ENCODE data around the gene CEP192.
"Not testable (repeated sequence)": the region's sequence is repeated elsewhere in the genome, so short reads cannot be mapped to it uniquely, and the experiment has no call there.

The CEP192 gene

GRCh38 chr18:12993439-12993838, 2.3 kb downstream of the CEP192 start:
- no peak for DNase-seq

- no peak for DNase-seq
Observed at GRCh38 chr18:12995424-12995823, 4.3 kb downstream of the CEP192 start.

- DNase-seq, result no peak
Observed at GRCh38 chr18:12995952-12996477, 4.9 kb downstream of the CEP192 start.

DNA sequence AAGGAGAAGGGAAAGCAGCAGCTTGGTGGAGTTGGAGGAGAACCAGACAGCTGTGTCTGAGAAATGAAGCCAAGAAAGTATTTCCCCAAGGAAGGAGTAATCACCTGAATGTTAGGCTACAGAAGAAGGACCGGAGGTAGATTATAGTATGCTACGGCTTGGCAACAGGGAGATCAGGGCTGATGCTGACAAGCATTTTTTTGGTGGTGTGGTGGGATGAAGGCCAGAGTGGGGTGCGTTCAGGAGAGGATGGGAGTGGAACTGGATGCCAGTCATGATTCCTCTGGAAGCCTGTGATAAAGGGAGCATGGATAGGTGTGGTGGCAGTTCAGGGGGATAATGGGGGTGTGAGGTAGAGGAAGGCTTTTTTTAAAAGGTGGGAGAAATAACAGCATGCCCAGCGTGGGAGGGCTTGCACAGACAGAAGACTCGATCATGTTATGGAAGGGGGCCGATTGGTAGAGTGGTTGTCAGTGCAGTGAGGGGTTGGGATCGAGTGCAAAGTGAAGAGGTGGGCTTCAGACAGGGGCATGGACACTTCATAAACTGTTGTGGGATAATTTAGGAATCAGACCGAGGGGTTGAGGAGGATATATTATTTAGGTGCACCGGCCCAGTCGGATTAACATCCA, 5.6 kb downstream of the CEP192 start:
- no peak for DNase-seq

GRCh38 chr18:12997330-12997729, 6.2 kb downstream of the CEP192 start:
- DNase-seq, result not testable (repeated sequence)

GRCh38 chr18:12998332-12999060, 7.3 kb downstream of the CEP192 start:
- DNase-seq, result no peak

GRCh38 chr18:13003466-13003896, 12.3 kb downstream of the CEP192 start:
- DNase-seq, result peak in 1 of 56 donors; percentile 8

- DNase-seq, result no peak
Observed at GRCh38 chr18:13004396-13004795, 13.2 kb downstream of the CEP192 start.

GRCh38 chr18:13005289-13005688, 14.1 kb downstream of the CEP192 start:
- DNase-seq, result no peak

DNA sequence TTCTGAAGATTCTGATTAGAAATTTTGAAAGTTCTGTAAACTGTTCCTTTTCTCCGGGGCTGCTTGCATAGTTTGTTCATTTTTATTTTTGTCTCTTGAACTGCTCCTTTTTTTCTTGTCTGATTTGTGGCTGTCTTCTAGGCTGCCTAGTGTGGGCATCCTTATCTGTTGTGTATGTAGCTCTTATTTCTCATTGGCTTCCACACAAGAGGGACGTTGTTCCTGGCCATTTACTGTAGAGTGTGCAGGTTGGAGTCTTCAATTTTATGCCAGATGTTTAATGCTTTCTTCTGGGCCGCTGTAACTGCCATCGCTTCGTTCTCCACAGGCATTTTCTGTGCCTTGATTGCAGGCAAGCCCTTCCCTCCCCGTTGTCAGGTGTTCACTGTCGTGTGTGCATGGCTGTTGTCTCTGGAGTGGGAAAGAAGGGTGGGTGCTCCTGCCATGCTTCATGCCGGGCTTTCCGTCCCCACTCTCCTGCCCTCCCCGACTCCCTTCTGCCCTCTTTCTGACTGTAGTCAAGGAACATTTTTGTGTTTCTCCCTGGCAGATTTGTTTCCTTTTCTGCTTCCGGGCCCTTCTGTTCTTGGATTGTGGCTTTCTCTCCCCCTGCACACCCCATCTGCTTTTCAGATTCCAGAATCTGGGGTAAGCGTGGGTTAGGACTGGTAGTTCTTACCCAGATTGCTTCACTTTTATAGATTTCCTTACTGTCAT, 15.5 kb downstream of the CEP192 start:
- DNase-seq, result no peak

- DNase-seq, result no peak
Observed at GRCh38 chr18:13007248-13007560, 16.0 kb downstream of the CEP192 start.

- DNase-seq, result no peak
Observed at GRCh38 chr18:13011719-13012118, 20.6 kb downstream of the CEP192 start.

DNA sequence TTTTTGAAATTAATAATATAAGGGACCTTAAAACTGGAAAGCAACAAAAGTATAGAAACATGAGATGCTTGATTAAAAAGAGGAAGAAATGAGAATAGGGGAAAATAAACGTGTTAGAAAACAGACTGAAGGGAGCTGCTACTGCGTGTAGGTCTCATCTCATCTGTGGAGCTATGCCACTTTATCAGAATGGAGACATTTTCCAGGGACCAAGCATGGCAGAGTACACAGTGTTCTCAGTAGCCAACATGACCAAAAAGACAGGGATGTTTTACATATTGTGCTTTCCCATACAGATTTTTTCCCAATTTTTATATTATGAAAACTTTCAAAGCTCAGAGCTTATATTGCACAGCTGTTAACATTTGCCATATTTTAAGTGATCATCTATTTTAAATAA, 23.1 kb downstream of the CEP192 start:
- DNase-seq, result no peak

DNA sequence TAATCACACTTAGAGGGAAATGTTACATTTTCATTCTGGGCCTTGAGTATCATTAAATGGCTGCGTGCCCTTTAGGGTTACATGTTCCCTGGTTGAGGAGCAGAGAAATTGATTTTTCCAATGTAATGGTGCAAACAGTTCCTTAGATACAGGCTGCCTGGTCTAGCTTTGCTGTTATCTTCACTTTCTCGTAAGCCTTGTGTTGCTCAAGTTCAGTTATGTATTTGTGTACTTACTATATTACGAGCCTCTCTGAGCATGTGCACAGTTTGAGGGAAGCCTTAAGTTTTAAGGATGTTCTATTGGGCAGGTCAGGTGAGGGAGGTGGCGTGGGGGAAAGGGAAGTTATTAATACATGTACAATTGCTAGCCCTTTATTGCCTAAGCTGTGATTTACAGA, 23.7 kb downstream of the CEP192 start:
- no peak for DNase-seq

DNA sequence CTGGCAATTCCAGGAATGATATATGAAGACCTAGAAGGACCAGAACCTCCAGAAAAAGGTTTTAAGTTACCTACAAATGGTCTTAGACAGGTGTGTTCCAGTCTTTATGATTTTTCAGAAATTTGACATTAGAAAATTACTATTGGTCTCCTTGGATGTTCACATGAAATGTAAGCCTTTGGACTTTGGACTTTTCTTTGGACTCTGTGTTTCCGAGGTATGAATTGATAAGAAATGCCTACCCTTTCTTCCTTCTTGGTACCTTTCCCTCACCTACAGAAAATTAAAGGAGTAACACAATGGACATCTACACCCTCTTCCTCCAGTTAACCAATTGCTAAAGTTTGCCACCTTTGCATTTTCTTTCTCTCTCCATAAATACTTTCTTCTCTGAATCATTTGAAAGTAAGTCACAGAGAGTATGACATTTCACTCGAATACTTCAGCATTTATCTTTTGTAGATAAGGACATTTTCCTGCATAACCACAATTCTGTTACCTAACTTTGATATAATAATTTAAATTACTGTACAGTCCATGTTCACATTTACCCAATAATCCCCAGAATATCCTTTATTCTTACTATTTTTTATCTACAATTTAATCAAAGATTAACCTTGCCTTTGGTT, 26.2 kb downstream of the CEP192 start:
- no peak for DNase-seq

DNA sequence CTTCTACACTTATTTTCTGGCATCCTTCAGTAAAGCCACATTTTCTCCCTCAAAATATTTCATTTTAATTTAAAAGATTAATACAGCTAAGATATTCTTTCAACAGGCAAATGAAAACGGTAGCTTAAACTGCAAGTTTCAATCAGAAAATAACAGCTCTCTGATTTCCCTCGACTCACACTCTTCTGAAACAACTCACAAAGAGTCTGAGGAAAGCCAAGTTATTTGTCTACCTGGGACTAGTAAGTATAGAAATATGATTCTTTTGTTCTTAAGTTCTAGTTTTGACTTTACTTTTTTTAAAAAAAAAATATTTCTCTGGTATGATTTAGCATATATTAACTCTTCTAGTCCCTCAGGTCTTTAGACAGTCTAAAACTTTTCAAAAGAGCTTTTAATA, 27.2 kb downstream of the CEP192 start:
- no peak for DNase-seq

- DNase-seq, result no peak
Observed at GRCh38 chr18:13019301-13019700, 28.1 kb downstream of the CEP192 start.

GRCh38 chr18:13022644-13023043, 31.5 kb downstream of the CEP192 start:
- no peak for DNase-seq

DNA sequence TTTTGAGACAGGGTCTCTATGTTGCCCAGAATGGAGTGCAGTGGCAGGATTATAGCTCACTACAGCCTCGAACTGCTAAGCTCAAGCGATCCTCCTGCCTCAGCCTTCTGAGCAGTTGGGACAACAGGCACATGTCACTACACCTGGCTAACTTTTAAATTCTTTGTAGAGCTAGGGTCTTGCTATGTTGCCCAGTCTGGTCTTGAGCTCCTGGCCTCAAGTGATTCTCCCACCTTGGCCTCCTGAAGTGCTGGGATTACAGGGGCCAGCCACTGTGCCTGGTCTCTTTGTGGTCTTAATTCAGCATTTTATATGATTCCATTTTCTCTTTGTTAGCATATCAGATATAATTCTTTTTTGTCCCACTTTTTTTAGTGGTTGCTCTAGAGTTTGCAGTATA, 34.1 kb downstream of the CEP192 start:
- no peak for DNase-seq

DNA sequence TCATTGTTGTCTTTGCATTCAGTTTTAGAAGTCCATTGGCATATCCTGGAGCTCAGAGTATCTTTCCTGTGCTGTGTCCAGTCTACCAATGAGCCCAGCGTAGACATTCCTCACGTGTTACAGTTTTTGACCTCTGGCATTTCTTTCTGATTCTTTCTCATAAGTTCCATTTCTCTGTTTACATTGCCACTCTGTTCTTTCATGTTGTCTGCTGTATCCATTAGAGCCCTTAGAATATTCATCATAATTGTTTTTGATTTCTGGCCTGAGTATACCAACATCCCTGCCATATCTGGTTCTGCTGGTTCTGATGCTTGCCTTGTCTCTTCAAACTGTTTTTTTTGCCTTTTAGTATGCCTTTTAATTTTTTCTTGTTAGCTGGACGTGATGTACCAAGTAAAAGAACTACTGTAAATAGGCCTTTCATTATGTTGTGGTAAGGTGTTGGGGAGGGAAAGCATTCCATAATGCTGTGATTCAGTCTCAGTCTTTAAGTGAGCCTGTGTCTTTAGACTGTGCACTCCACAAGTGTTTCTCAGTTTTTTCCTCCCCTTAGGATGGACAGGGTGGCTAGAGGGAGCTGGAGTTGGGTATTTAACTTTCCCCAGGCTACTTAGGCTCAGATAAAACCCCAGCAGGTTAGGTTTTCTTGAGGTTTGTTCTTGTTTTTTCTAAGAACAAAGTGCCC, 35.6 kb downstream of the CEP192 start:
- no peak for DNase-seq

GRCh38 chr18:13028869-13029268, 37.7 kb downstream of the CEP192 start:
- DNase-seq, result no peak

Measured in nucleus accumbens (tissue), 56 donors.